Peyer's patch (tissue), 4 donors: Measurements from ENCODE around the gene PGM1.

Experiments
- POLR2A ChIP-seq, 2 donors: fragments of 450-650 bp; IDR thresholded peaks; one replicate each; pipeline ENCODE4 v1.5.1; 2017; ENCODE audit warnings: antibody characterized with exemption in 2 of 2, mild to moderate bottlenecking in 2 of 2, moderate library complexity in 2 of 2
- TF ChIP-seq, protein P1 (sequence below), 6 experiments: fragments of 450-650 bp in 4 of 6; fragments of 200-600 bp in 2 of 6; sonication (generic) in 1 of 6; IDR thresholded peaks; one replicate each; pipeline ENCODE4 v1.5.1; 2017 to 2019; ENCODE audit warnings: antibody characterized with exemption in 6 of 6, mild to moderate bottlenecking in 3 of 6, moderate library complexity in 1 of 6

DNA sequence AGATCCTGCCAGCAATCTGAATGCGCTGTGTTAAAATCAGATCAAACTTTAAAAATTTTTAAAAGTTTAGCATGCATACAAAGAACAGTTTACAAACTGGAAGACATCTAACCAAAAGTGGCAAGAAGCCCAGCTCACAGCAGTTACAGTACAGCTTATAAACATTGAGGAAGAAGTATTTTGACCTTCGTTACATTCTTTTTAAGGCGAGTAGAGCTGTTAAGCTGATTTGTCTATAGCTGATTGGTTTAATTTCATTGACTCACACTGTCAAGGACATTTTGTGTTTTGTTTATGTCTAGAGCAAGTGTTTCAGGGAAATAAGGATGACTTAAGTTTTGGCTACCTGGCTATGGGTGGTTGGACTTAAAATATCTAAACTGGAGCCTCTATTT, 3.0 kb upstream of the PGM1 start:
- no peak for TF ChIP-seq POLR2A (IDR thresholded peaks at IDR 0.05)
- TF ChIP-seq, protein P1, sequence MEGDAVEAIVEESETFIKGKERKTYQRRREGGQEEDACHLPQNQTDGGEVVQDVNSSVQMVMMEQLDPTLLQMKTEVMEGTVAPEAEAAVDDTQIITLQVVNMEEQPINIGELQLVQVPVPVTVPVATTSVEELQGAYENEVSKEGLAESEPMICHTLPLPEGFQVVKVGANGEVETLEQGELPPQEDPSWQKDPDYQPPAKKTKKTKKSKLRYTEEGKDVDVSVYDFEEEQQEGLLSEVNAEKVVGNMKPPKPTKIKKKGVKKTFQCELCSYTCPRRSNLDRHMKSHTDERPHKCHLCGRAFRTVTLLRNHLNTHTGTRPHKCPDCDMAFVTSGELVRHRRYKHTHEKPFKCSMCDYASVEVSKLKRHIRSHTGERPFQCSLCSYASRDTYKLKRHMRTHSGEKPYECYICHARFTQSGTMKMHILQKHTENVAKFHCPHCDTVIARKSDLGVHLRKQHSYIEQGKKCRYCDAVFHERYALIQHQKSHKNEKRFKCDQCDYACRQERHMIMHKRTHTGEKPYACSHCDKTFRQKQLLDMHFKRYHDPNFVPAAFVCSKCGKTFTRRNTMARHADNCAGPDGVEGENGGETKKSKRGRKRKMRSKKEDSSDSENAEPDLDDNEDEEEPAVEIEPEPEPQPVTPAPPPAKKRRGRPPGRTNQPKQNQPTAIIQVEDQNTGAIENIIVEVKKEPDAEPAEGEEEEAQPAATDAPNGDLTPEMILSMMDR (IDR thresholded peaks at IDR 0.05), result no peak
